Duodenal mucosa (tissue), 2 donors: ENCODE results near the gene SZRD1.
A peak's percentile ranks its signal among the peaks of the same experiment; 100 is the strongest.
"Not testable (repeated sequence)": the region's sequence is repeated elsewhere in the genome, so short reads cannot be mapped to it uniquely, and the experiment has no call there.

Experiments used
- H3K27ac ChIP-seq: one replicate; pipeline ENCODE4 v1.7.0; 2013; ENCODE audit warnings: low read depth, low read length
- H3K27me3 ChIP-seq, 2 donors: one replicate each; pipeline ENCODE4 v1.7.0; 2013; ENCODE audit warnings: low read length in 2 of 2, control low read depth in 1 of 2; ENCODE audit not compliant: insufficient read depth in 2 of 2, control insufficient read depth in 1 of 2
- H3K36me3 ChIP-seq, 2 donors: one replicate each; pipeline ENCODE4 v1.7.0; 2013; ENCODE audit warnings: low read length in 2 of 2, control low read depth in 1 of 2; ENCODE audit not compliant: insufficient read depth in 2 of 2, control insufficient read depth in 1 of 2
- H3K4me1 ChIP-seq, 2 donors: one replicate each; pipeline ENCODE4 v1.7.0; 2013; ENCODE audit warnings: low read length in 2 of 2, control low read depth in 1 of 2; ENCODE audit not compliant: insufficient read depth in 2 of 2, control insufficient read depth in 1 of 2
- H3K4me3 ChIP-seq, 2 donors: one replicate each; pipeline ENCODE4 v1.7.0; 2013; ENCODE audit warnings: low read length in 2 of 2, low read depth in 1 of 2
- H3K9ac ChIP-seq, 2 donors: one replicate each; pipeline ENCODE4 v1.7.0; 2013; ENCODE audit warnings: low read length in 2 of 2, low read depth in 1 of 2
- H3K9me3 ChIP-seq, 2 donors: one replicate each; pipeline ENCODE4 v1.7.0; 2013; ENCODE audit warnings: low read length in 2 of 2, control low read depth in 1 of 2; ENCODE audit not compliant: control insufficient read depth in 1 of 2

SZRD1 gene

GRCh38 chr1:16343276-16343675 lies 23.8 kb upstream of the SZRD1 start:
- H3K27me3 ChIP-seq, H3K4me1 ChIP-seq, H3K27ac ChIP-seq, H3K4me3 ChIP-seq, H3K36me3 ChIP-seq, H3K9me3 ChIP-seq, H3K9ac ChIP-seq: not testable (repeated sequence)

GRCh38 chr1:16348414-16349182 lies 18.4 kb upstream of the SZRD1 start:
- Histone ChIP-seq H3K4me3 (no peak overlapping the region), H3K36me3 (no peaks in the 10 kb centered on the region), H3K27ac (no peak overlapping the region), H3K27me3 (no peaks in the 10 kb centered on the region), H3K4me1 (peaks cover 11 to 14% of the 10 kb centered on the region in 2 donors), H3K9me3 (no peaks in the 10 kb centered on the region), H3K9ac (no peak overlapping the region)

GRCh38 chr1:16349847-16350406 lies 17.1 kb upstream of the SZRD1 start:
- no peaks in the 10 kb centered on the region for H3K36me3 ChIP-seq
- H3K9ac ChIP-seq = no peak overlapping the region
- H3K4me3 ChIP-seq = no peak overlapping the region
- H3K4me1 ChIP-seq = peaks cover 11 to 14% of the 10 kb centered on the region in 2 donors
- H3K27ac ChIP-seq = no peak overlapping the region
- no peaks in the 10 kb centered on the region for H3K9me3 ChIP-seq
- H3K27me3 ChIP-seq = no peaks in the 10 kb centered on the region

- Histone ChIP-seq H3K27ac (peak overlapping the region; percentile 87), H3K4me1 (peaks cover 11 to 14% of the 10 kb centered on the region in 2 donors), H3K4me3 (peak overlapping the region; percentile 86 to 91), H3K9ac (peak overlapping the region; percentile 79 to 96), H3K36me3 (no peaks in the 10 kb centered on the region), H3K27me3 (no peaks in the 10 kb centered on the region), H3K9me3 (no peaks in the 10 kb centered on the region)
Observed at GRCh38 chr1:16351456-16351993, 15.5 kb upstream of the SZRD1 start.

GRCh38 chr1:16351994-16352841 lies 14.8 kb upstream of the SZRD1 start, which contains the start of gene FBXO42:
FBXO42 (minus strand) TSS chr1:16352480; CDS start chr1:16315418, 37,062 bp downstream.
- Histone ChIP-seq H3K27me3 (no peaks in the 10 kb centered on the region), H3K9me3 (no peaks in the 10 kb centered on the region), H3K4me3 (peak within 1 kb of the TSS; percentile 86 to 91), H3K9ac (peak within 1 kb of the TSS; percentile 79 to 96), H3K27ac (peak within 1 kb of the TSS; percentile 87), H3K36me3 (no peaks in the 10 kb centered on the region), H3K4me1 (peaks cover 11 to 14% of the 10 kb centered on the region in 2 donors)

- H3K4me1 ChIP-seq = peaks cover 11 to 14% of the 10 kb centered on the region in 2 donors
- H3K9ac ChIP-seq = peak overlapping the region; percentile 79 to 96
- H3K36me3 ChIP-seq = no peaks in the 10 kb centered on the region
- peak overlapping the region; percentile 86 to 91 for H3K4me3 ChIP-seq
- peak overlapping the region; percentile 87 for H3K27ac ChIP-seq
- H3K27me3 ChIP-seq = no peaks in the 10 kb centered on the region
- H3K9me3 ChIP-seq = no peaks in the 10 kb centered on the region
Observed at GRCh38 chr1:16352842-16353535, 14.1 kb upstream of the SZRD1 start.

- H3K27me3 ChIP-seq = no peaks in the 10 kb centered on the region
- H3K9me3 ChIP-seq = no peaks in the 10 kb centered on the region
- peaks cover 11 to 14% of the 10 kb centered on the region in 2 donors for H3K4me1 ChIP-seq
- no peak overlapping the region for H3K27ac ChIP-seq
- no peak overlapping the region for H3K9ac ChIP-seq
- H3K4me3 ChIP-seq = no peak overlapping the region
- H3K36me3 ChIP-seq = no peaks in the 10 kb centered on the region
Observed at GRCh38 chr1:16354619-16355018, 12.4 kb upstream of the SZRD1 start.

- Histone ChIP-seq H3K9me3 (no peaks in the 10 kb centered on the region), H3K4me3 (no peak overlapping the region), H3K4me1 (no peaks in the 10 kb centered on the region), H3K27me3 (no peaks in the 10 kb centered on the region), H3K36me3 (no peaks in the 10 kb centered on the region), H3K27ac (no peak overlapping the region), H3K9ac (no peak overlapping the region)
Observed at GRCh38 chr1:16356867-16357266, 10.2 kb upstream of the SZRD1 start.

GRCh38 chr1:16365146-16365498 lies 1.9 kb upstream of the SZRD1 start:
- H3K4me3 ChIP-seq, H3K27me3 ChIP-seq, H3K36me3 ChIP-seq, H3K9ac ChIP-seq, H3K9me3 ChIP-seq, H3K27ac ChIP-seq: not testable (repeated sequence)
- H3K4me1 ChIP-seq = peaks cover 11 to 12% of the 10 kb centered on the region in 2 donors
